H1 (cell line): ENCODE data around the gene CS. TPM values are rescaled to one million over a fixed set of nuclear protein-coding genes. Genes with fewer than 3 reads are reported as not detected.

Experiments
- CTCF ChIA-PET: fragments of 300-600 bp; sonication (Branson Sonifier 250); formaldehyde crosslinking; loops from one replicate; lab custom pipeline; 2021; ENCODE audit not compliant: partially characterized antibody; lab: Charles Lee
- POLR2A ChIA-PET: fragments of 300-600 bp; sonication (Branson Sonifier 250); formaldehyde crosslinking; loops from one replicate; lab custom pipeline; 2021; ENCODE audit warnings: inconsistent platforms; ENCODE audit not compliant: partially characterized antibody; lab: Charles Lee
- DNase-seq, 2 experiments: peaks; one replicate each; pipeline versions ENCODE4 v3.0.0 to v3.0.0-alpha.2; 2010 to 2022; ENCODE audit warnings: low spot score in 2 of 2, low read depth in 1 of 2, mixed read lengths in 1 of 2
- FAIRE-seq: peaks from 2 replicates; lab custom pipeline; 2011; peaks lifted over from hg19 to GRCh38; lab: Jason Lieb, UNC
- H2AFZ ChIP-seq: 2 replicates; pipeline ENCODE4 v1.8.1; 2012; ENCODE audit warnings: low read length, inconsistent platforms
- H2AK5ac ChIP-seq: 2 replicates; pipeline ENCODE4 v1.6.1; 2013; ENCODE audit warnings: low read depth, low read length
- H2BK120ac ChIP-seq: replicated peaks from 2 replicates; pipeline ENCODE3; 2013; ENCODE audit warnings: low read depth, low read length, inconsistent platforms
- H2BK12ac ChIP-seq: 2 replicates; pipeline ENCODE4 v1.6.1; 2013; ENCODE audit warnings: low read depth, low read length
- H2BK15ac ChIP-seq: 2 replicates; pipeline ENCODE4 v1.6.1; 2013; ENCODE audit warnings: low read length
- H2BK20ac ChIP-seq: 2 replicates; pipeline ENCODE4 v1.6.1; 2013; ENCODE audit warnings: low read length
- H2BK5ac ChIP-seq: 2 replicates; pipeline ENCODE4 v1.6.1; 2013; ENCODE audit warnings: low read depth, low read length
- H3K14ac ChIP-seq: 2 replicates; pipeline ENCODE4 v1.6.1; 2013; ENCODE audit warnings: inconsistent platforms; ENCODE audit not compliant: insufficient read length
- H3K18ac ChIP-seq: 2 replicates; pipeline ENCODE4 v1.6.1; 2013; ENCODE audit warnings: low read length; ENCODE audit errors: extremely low read depth
- H3K23ac ChIP-seq: 2 replicates; pipeline ENCODE4 v1.6.1; 2013; ENCODE audit warnings: inconsistent platforms; ENCODE audit not compliant: insufficient read length
- H3K23me2 ChIP-seq: 2 replicates; pipeline ENCODE4 v1.6.1; 2013; ENCODE audit warnings: low read depth, low read length
- H3K27ac ChIP-seq: 2 replicates; pipeline ENCODE4 v1.6.1; 2011; ENCODE audit warnings: low read depth, low read length, inconsistent platforms
- H3K27me3 ChIP-seq, 4 experiments: replicated peaks in 1 of 4; 1 replicate in 1 of 4; 2 replicates in 3 of 4; pipeline versions ENCODE4 v1.6.1 to v1.8.1; 2011 to 2013; ENCODE audit warnings: low read length in 3 of 4, mild to moderate bottlenecking in 3 of 4, inconsistent platforms in 2 of 4, mixed read lengths in 2 of 4, moderate library complexity in 1 of 4; ENCODE audit not compliant: control insufficient read depth in 3 of 4, insufficient read depth in 3 of 4; ENCODE audit errors: extremely low read depth in 1 of 4
- H3K36me3 ChIP-seq, 4 experiments: 2 replicates each; pipeline versions ENCODE4 v1.6.1 to v1.8.1; 2011 to 2013; ENCODE audit warnings: mild to moderate bottlenecking in 4 of 4, low read length in 3 of 4, moderate library complexity in 2 of 4, control low read depth in 1 of 4, inconsistent platforms in 1 of 4; ENCODE audit not compliant: insufficient read depth in 4 of 4, control insufficient read depth in 2 of 4
- H3K4ac ChIP-seq: replicated peaks from 2 replicates; pipeline ENCODE3; 2013; ENCODE audit warnings: low read length, low read depth, mixed read lengths, inconsistent platforms; ENCODE audit not compliant: insufficient read length
- H3K4me1 ChIP-seq, 4 experiments: replicated peaks in 1 of 4; 1 replicate in 1 of 4; 2 replicates in 3 of 4; pipeline versions ENCODE4 v1.6.1 to v1.8.1; 2011 to 2013; ENCODE audit warnings: low read length in 3 of 4, inconsistent platforms in 2 of 4, mixed read lengths in 1 of 4; ENCODE audit not compliant: insufficient read depth in 4 of 4, control insufficient read depth in 3 of 4
- H3K4me2 ChIP-seq, 2 experiments: 2 replicates each; pipeline versions ENCODE4 v1.6.1 to v1.8.1; 2011 to 2013; ENCODE audit warnings: low read depth in 2 of 2, low read length in 2 of 2, control low read depth in 1 of 2, inconsistent platforms in 1 of 2, mild to moderate bottlenecking in 1 of 2; ENCODE audit not compliant: insufficient read depth in 1 of 2
- H3K4me3 ChIP-seq, 4 experiments: fragments of 200-600, 300-600 bp in 1 of 4; sonication (generic), shearing (Covaris generic), sonication (Bioruptor Twin) in 1 of 4; 2 replicates each; pipeline versions ENCODE4 v1.5.1 to v1.8.1; 2011 to 2016; ENCODE audit warnings: low read length in 4 of 4, low read depth in 3 of 4, control low read depth in 2 of 4, inconsistent platforms in 2 of 4, mild to moderate bottlenecking in 2 of 4, mixed read lengths in 1 of 4, moderate library complexity in 1 of 4; ENCODE audit not compliant: insufficient read depth in 2 of 4; ENCODE audit errors: extremely low read depth in 1 of 4
- H3K56ac ChIP-seq: replicated peaks from 2 replicates; pipeline ENCODE3; 2013; ENCODE audit warnings: low read depth, mild to moderate bottlenecking, mixed read lengths, low read length, inconsistent platforms; ENCODE audit not compliant: insufficient read length
- H3K79me1 ChIP-seq: 2 replicates; pipeline ENCODE4 v1.6.1; 2013; ENCODE audit warnings: low read depth, low read length, control low read depth
- H3K79me2 ChIP-seq, 2 experiments: 2 replicates each; pipeline versions ENCODE4 v1.6.1 to v1.8.1; 2012 to 2013; ENCODE audit warnings: low read length in 2 of 2, mild to moderate bottlenecking in 2 of 2, inconsistent platforms in 1 of 2; ENCODE audit not compliant: insufficient read depth in 2 of 2, control insufficient read depth in 1 of 2
- H3K9ac ChIP-seq, 4 experiments: replicated peaks in 1 of 4; 1 replicate in 1 of 4; 2 replicates in 3 of 4; pipeline versions ENCODE4 v1.6.1 to v1.8.1; 2011 to 2013; ENCODE audit warnings: low read depth in 3 of 4, low read length in 3 of 4, control low read depth in 2 of 4, mild to moderate bottlenecking in 2 of 4, moderate library complexity in 2 of 4, inconsistent platforms in 1 of 4; ENCODE audit errors: extremely low read depth in 1 of 4
- H3K9me3 ChIP-seq, 2 experiments: 2 replicates each; pipeline versions ENCODE4 v1.6.1 to v1.8.1; 2012 to 2013; ENCODE audit warnings: mild to moderate bottlenecking in 2 of 2, moderate library complexity in 2 of 2, control low read depth in 1 of 2, inconsistent platforms in 1 of 2, low read depth in 1 of 2, low read length in 1 of 2, mixed read lengths in 1 of 2; ENCODE audit not compliant: insufficient read depth in 2 of 2
- H4K20me1 ChIP-seq, 2 experiments: replicated peaks in 1 of 2; 2 replicates each; pipeline versions ENCODE3 to v1.8.1; 2011 to 2013; ENCODE audit warnings: inconsistent platforms in 2 of 2, low read length in 2 of 2, mild to moderate bottlenecking in 1 of 2; ENCODE audit not compliant: insufficient read depth in 2 of 2, control insufficient read depth in 1 of 2
- H4K5ac ChIP-seq: 2 replicates; pipeline ENCODE4 v1.6.1; 2013; ENCODE audit warnings: low read length, low read depth, mixed read lengths, inconsistent platforms; ENCODE audit not compliant: insufficient read length
- H4K8ac ChIP-seq: 2 replicates; pipeline ENCODE4 v1.8.0; 2013; ENCODE audit warnings: mild to moderate bottlenecking, moderate library complexity, low read length, inconsistent platforms; ENCODE audit not compliant: insufficient read depth; ENCODE audit errors: extremely low read depth
- H4K91ac ChIP-seq: replicated peaks from 2 replicates; pipeline ENCODE3; 2013; ENCODE audit warnings: low read length, mixed read lengths, inconsistent platforms; ENCODE audit not compliant: insufficient read length
- E2F6 ChIP-seq: IDR thresholded peaks from 2 replicates; pipeline ENCODE4 v1.6.1; 2012; ENCODE audit warnings: inconsistent platforms
- EP300 ChIP-seq, 2 experiments: IDR thresholded peaks; 1 replicate in 1 of 2; 2 replicates in 1 of 2; pipeline ENCODE4 v1.6.1; 2011 to 2012; ENCODE audit warnings: low read depth in 2 of 2, low read length in 2 of 2, mild to moderate bottlenecking in 2 of 2, borderline replicate concordance in 1 of 2, inconsistent platforms in 1 of 2, moderate library complexity in 1 of 2
- HDAC2 ChIP-seq, 2 experiments: fragments of 300-600 bp in 1 of 2; sonication (generic) in 1 of 2; IDR thresholded peaks; 2 replicates each; pipeline ENCODE4 v1.6.1; 2011 to 2012; ENCODE audit warnings: low read depth in 2 of 2, low read length in 2 of 2, mild to moderate bottlenecking in 2 of 2, moderate library complexity in 2 of 2, borderline replicate concordance in 1 of 2, inconsistent platforms in 1 of 2
- KDM5A ChIP-seq: fragments of 200-600 bp; IDR thresholded peaks from 2 replicates; pipeline ENCODE4 v1.7.1; 2012; ENCODE audit warnings: mild to moderate bottlenecking, low read length, inconsistent platforms, mixed read lengths
- POLR2A ChIP-seq, 2 experiments: IDR thresholded peaks; 1 replicate in 1 of 2; 2 replicates in 1 of 2; pipeline ENCODE4 v1.6.1; 2011; ENCODE audit warnings: low read depth in 2 of 2, low read length in 2 of 2, mild to moderate bottlenecking in 2 of 2; ENCODE audit errors: control extremely low read depth in 1 of 2
- POU5F1 ChIP-seq: IDR thresholded peaks from 2 replicates; pipeline ENCODE4 v1.6.1; 2011; ENCODE audit warnings: low read depth, mild to moderate bottlenecking, low read length, moderate library complexity
- RNF2 ChIP-seq: fragments of 200-900, 300-1000 bp; sonication (generic); IDR thresholded peaks from 2 replicates; pipeline ENCODE4 v1.7.1; 2016; ENCODE audit warnings: borderline replicate concordance, low read depth, mild to moderate bottlenecking, antibody characterized with exemption, low read length; ENCODE audit not compliant: poor library complexity, severe bottlenecking; ENCODE audit errors: missing control alignments
- TCF12 ChIP-seq: IDR thresholded peaks from 2 replicates; pipeline ENCODE4 v1.6.1; 2011; ENCODE audit warnings: low read depth, mild to moderate bottlenecking, low read length
- USF2 ChIP-seq: IDR thresholded peaks from 2 replicates; pipeline ENCODE4 v1.6.1; 2011; ENCODE audit warnings: low read length, improper control_type of control experiment
- WGBS, 2 experiments: shearing (Covaris generic) in 1 of 2; methylation state at CpG; one replicate each; pipeline versions ENCODE4 v1.1.6 to v1.1.7; 2013 to 2015; ENCODE audit warnings: low lambda C conversion rate in 2 of 2, mixed read lengths in 2 of 2, inconsistent platforms in 1 of 2, low coverage in 1 of 2, missing lambda C conversion rate in 1 of 2; ENCODE audit not compliant: insufficient replicate concordance in 2 of 2, insufficient coverage in 1 of 2, insufficient read length in 1 of 2; ENCODE audit errors: extremely low coverage in 1 of 2, missing lambda C conversion rate in 1 of 2; 5-methylcytosine and 5-hydroxymethylcytosine counted together
- polyA plus RNA-seq, 7 experiments: library from polyadenylated mRNA; depleted of rRNA in 3 of 7; stranded (reverse) in 5 of 7; unstranded in 2 of 7; fragments of >200 nt in 5 of 7; fragments of 200-250 nt in 2 of 7; gene quantifications; 1 replicate in 5 of 7; 2 replicates in 1 of 7; 4 replicates in 1 of 7; pipeline versions ENCODE4 v1.2.1 to v1.2.3, GENCODE V29; 2011 to 2013; ENCODE audit warnings: missing spikeins in 2 of 7, mixed read lengths in 2 of 7
- total RNA-seq: library from RNA; stranded (reverse); fragmentation: NEBNext Ultra II Directional; extraction: Animal tissue kit (Norgen Biotek cat#: 25700); gene quantifications from 2 replicates; pipeline ENCODE4 v1.2.1, GENCODE V29; 2021

The CS gene
- total and polyA plus RNA-seq, 2 of the 8 experiments (the other 6 are each of a cell fraction or from before 2014, with no cell fraction given), result 96.6 to 238 TPM

GRCh38 chr12:56326126-56326525 is 26.0 kb upstream of the CS start:
- Histone ChIP-seq H3K14ac (no peak overlapping the region), H3K18ac (no peak overlapping the region), H3K79me1 (no peaks in the 10 kb centered on the region), H3K23me2 (no peaks in the 10 kb centered on the region), H3K56ac (no peak overlapping the region), H3K9me3 (no peaks in the 10 kb centered on the region), H2BK20ac (no peak overlapping the region), H3K4me1 (no peaks in the 10 kb centered on the region; a peak in 1 of 7 replicates), H2BK15ac (no peak overlapping the region), H4K91ac (no peak overlapping the region), H3K9ac (no peak overlapping the region), H3K27me3 (no peaks in the 10 kb centered on the region), H4K8ac (no peak overlapping the region), H3K36me3 (peaks cover 2 to 15% (median 7%) of the 10 kb centered on the region in 4 experiments; a peak in 6 of 8 replicates), H3K27ac (no peak overlapping the region), H3K4me3 (no peak overlapping the region), H4K5ac (no peak overlapping the region), H2BK120ac (no peak overlapping the region), H3K4me2 (no peak overlapping the region), H2BK12ac (no peak overlapping the region), H3K4ac (no peak overlapping the region), H2AK5ac (no peak overlapping the region), H3K79me2 (no peaks in the 10 kb centered on the region), H3K23ac (no peak overlapping the region), H2AFZ (no peak overlapping the region), H2BK5ac (no peak overlapping the region; the same call in 1 of the 2 replicates), H4K20me1 (no peaks in the 10 kb centered on the region)
- WGBS, 2 experiments, result 91% methylated on average over 8 of the region's 8 CpGs; no CpG with 5 or more reads in 1 of the 2 experiments
- DNase-seq (no peak), FAIRE-seq (no peak)
- ChIA-PET CTCF (interaction anchor here (1.0 to 2.3 kb wide), 3 partner anchors 10 to 138 kb away, joined by 3 to 9 read pairs (median 6); partner anchors contain the start of gene CNPY2), POLR2A (interaction anchor here (1.2 to 2.9 kb wide), 4 partner anchors 10 to 20 kb away, joined by 3 to 11 read pairs (median 7); partner anchors contain the start of gene CNPY2)
- no peak for TF ChIP-seq E2F6
- no peak for TF ChIP-seq POU5F1
- no peak for TF ChIP-seq KDM5A
- TF ChIP-seq POLR2A (IDR thresholded peaks at IDR 0.05; ENCODE audit: control extremely low read depth in 1 of 2, low read depth in 2 of 2, low read length in 2 of 2), result no peak
- no peak for TF ChIP-seq HDAC2 (IDR thresholded peaks at IDR 0.05; ENCODE audit: borderline replicate concordance in 1 of 2, low read depth in 2 of 2, low read length in 2 of 2)
- TF ChIP-seq EP300 (IDR thresholded peaks at IDR 0.05; ENCODE audit: borderline replicate concordance in 1 of 2, low read depth in 2 of 2, low read length in 2 of 2), result no peak
- no peak for TF ChIP-seq RNF2
- no peak for TF ChIP-seq TCF12
- no peak for TF ChIP-seq USF2
